ENCODE results near the gene GUCY1A1.

DNA sequence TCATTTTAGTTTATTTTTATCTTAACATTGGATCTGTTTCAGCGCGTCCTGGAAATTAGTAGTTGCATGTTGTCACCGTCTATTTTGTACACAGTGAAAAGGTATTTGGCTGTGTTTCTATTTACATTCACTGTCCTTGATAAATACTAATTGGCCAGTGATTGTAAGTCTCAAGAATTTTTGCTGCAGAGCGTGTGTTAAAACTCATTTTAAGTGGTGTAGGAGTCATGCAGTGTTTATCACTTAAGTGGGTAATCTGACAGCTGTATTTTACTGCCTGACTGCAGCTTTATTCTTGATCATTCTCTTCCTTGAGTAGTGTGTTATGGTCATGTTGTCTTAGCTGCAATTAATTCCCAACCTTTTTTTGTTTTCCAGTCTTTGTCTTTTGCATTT is 9.8 kb downstream of the GUCY1A1 start:
- TF ChIP-seq BACH2 (CRISPR knock-in tag; IDR thresholded peaks at IDR 0.05; ENCODE audit: borderline replicate concordance) = no peak
- TF ChIP-seq PATZ1 (CRISPR knock-in tag; IDR thresholded peaks at IDR 0.05; ENCODE audit: borderline replicate concordance) = no peak
- TF ChIP-seq RARB (CRISPR knock-in tag; IDR thresholded peaks at IDR 0.05) = no peak
- no peak for TF ChIP-seq SNAI2 (CRISPR knock-in tag; IDR thresholded peaks at IDR 0.05)
- no peak for TF ChIP-seq ARNTL (CRISPR knock-in tag; IDR thresholded peaks at IDR 0.05; ENCODE audit: borderline replicate concordance, low read depth)
- TF ChIP-seq OSR1 (CRISPR knock-in tag; IDR thresholded peaks at IDR 0.05) = no peak
- TF ChIP-seq ZNF70 (CRISPR knock-in tag; IDR thresholded peaks at IDR 0.05) = no peak
- TF ChIP-seq, protein P1, sequence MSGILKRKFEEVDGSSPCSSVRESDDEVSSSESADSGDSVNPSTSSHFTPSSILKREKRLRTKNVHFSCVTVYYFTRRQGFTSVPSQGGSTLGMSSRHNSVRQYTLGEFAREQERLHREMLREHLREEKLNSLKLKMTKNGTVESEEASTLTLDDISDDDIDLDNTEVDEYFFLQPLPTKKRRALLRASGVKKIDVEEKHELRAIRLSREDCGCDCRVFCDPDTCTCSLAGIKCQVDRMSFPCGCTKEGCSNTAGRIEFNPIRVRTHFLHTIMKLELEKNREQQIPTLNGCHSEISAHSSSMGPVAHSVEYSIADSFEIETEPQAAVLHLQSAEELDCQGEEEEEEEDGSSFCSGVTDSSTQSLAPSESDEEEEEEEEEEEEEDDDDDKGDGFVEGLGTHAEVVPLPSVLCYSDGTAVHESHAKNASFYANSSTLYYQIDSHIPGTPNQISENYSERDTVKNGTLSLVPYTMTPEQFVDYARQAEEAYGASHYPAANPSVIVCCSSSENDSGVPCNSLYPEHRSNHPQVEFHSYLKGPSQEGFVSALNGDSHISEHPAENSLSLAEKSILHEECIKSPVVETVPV (CRISPR knock-in tag; IDR thresholded peaks at IDR 0.05) = no peak
- TF ChIP-seq ZC3H10 (CRISPR knock-in tag; IDR thresholded peaks at IDR 0.05) = no peak

All from SK-N-SH treated with all-trans-retinoic acid at 6 μM for 48 hours (cell line).